ENCODE results near the gene TMEM117.

DNA sequence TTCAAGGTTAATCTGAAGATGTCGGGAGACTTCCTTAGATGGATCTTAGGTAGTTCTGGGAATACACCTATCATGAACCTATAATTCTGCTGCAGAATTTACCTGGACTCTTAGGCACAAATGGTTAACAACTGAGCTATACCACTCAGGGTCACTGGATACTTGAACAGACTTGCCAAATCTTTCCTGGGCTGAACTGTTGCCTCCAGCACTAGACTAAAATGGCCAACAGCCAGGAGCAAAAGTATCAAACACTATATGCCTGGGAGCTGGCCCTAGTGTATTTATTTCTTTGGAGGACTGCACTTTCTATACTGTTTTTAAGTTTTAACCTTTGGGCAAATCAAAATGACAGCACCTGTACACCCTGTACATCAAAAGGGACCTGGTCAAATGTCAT is 252.8 kb downstream of the TMEM117 start:
- TF ChIP-seq POLR2A (IDR thresholded peaks at IDR 0.05) (no peak), CTCF (IDR thresholded peaks at IDR 0.05) (no peak)
